Measurements from ENCODE around the gene KCTD15. TPM values are rescaled to one million over a fixed set of nuclear protein-coding genes. Genes with fewer than 3 reads are reported as not detected.

Gene KCTD15
- total and polyA plus RNA-seq, 4 donors: 0.89 to 13.8 (median 8.1) TPM

DNA sequence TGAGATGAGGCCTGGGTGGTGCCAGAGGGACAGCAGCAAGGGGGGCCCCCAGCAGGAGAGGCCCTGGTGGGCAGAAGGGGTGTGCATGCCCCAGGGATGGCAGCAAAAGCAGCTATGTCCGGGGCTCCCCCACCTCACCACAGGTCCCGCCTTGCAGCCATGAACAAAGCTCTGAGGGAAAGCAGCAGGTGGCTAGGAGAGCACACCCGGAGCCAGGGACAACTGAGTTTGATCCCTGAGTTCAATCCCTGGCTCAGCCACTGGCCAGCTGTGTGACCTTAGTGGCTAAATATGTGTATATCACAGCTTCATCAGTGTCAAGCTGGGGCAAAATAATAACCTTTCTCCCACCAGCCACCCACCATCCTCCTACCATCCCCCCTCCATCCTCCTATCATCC, 47.7 kb upstream of the KCTD15 start:
- TF ChIP-seq FOXA2 (IDR thresholded peaks at IDR 0.05): no peak
- TF ChIP-seq, protein P1, sequence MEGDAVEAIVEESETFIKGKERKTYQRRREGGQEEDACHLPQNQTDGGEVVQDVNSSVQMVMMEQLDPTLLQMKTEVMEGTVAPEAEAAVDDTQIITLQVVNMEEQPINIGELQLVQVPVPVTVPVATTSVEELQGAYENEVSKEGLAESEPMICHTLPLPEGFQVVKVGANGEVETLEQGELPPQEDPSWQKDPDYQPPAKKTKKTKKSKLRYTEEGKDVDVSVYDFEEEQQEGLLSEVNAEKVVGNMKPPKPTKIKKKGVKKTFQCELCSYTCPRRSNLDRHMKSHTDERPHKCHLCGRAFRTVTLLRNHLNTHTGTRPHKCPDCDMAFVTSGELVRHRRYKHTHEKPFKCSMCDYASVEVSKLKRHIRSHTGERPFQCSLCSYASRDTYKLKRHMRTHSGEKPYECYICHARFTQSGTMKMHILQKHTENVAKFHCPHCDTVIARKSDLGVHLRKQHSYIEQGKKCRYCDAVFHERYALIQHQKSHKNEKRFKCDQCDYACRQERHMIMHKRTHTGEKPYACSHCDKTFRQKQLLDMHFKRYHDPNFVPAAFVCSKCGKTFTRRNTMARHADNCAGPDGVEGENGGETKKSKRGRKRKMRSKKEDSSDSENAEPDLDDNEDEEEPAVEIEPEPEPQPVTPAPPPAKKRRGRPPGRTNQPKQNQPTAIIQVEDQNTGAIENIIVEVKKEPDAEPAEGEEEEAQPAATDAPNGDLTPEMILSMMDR (IDR thresholded peaks at IDR 0.05; ENCODE audit: low read depth, low read length, missing input control): no peak
- no peaks in the 10 kb centered on the region for H3K4me1 ChIP-seq (ENCODE audit: control insufficient read depth in 4 of 4, insufficient read depth in 4 of 4, low read length in 3 of 4)
- H3K36me3 ChIP-seq (ENCODE audit: control insufficient read depth in 4 of 4, insufficient read depth in 3 of 4, low read depth in 1 of 4, low read length in 3 of 4): no peaks in the 10 kb centered on the region
- no peak overlapping the region for H3K9ac ChIP-seq (ENCODE audit: low read depth in 1 of 2, low read length in 2 of 2)
- no peaks in the 10 kb centered on the region for H3K9me3 ChIP-seq (ENCODE audit: control insufficient read depth in 4 of 4, low read length in 3 of 4)
- 71% methylated on average over 3 of the region's 3 CpGs for WGBS
- H3K27ac ChIP-seq (ENCODE audit: low read depth in 1 of 2, low read length in 2 of 2): no peak overlapping the region
- H3K4me3 ChIP-seq (ENCODE audit: low read depth in 1 of 3, low read length in 3 of 3): no peak overlapping the region
- DNase-seq (ENCODE audit: low spot score): no peak
- H3K27me3 ChIP-seq (ENCODE audit: control insufficient read depth in 4 of 4, insufficient read depth in 4 of 4, low read length in 3 of 4): no peaks in the 10 kb centered on the region

DNA sequence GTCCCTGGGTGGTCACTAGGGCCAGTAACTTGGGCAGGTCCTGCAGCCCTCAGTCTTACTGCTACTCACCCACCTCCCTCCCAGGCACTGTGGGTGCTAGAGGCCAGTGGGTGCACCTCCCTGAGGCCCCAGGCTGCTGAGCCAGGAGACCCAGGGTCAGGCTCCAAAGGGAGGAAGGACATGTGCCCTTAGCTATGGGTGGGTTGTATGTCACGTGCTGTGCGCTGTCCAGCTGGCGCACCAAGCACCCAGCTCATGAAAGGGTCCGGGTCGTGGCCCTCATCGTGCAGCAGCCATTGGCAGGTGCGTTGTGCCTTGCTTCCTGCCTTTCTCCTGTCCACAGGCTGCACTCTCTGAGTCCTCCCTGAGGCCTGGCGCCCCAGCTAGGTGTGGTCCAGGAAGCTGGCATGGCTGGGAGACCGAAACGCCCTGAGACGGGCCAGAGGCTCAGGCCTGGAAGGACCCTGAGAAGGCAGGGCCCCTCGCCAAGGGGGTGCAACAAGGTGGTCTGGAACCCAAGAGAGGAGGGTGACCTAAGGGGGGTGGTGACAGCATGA, 47.0 kb upstream of the KCTD15 start:
- H3K4me3 ChIP-seq (ENCODE audit: low read depth in 1 of 3, low read length in 3 of 3): no peak overlapping the region
- H3K9ac ChIP-seq (ENCODE audit: low read depth in 1 of 2, low read length in 2 of 2): no peak overlapping the region
- no peaks in the 10 kb centered on the region for H3K9me3 ChIP-seq (ENCODE audit: control insufficient read depth in 4 of 4, low read length in 3 of 4)
- 86% methylated on average over 12 of the region's 12 CpGs for WGBS
- no peak overlapping the region for H3K27ac ChIP-seq (ENCODE audit: low read depth in 1 of 2, low read length in 2 of 2)
- H3K27me3 ChIP-seq (ENCODE audit: control insufficient read depth in 4 of 4, insufficient read depth in 4 of 4, low read length in 3 of 4): no peaks in the 10 kb centered on the region
- TF ChIP-seq GABPA (IDR thresholded peaks at IDR 0.05 in 1 of 2, conservative IDR thresholded peaks at IDR 0.05 in 1 of 2): no peak
- TF ChIP-seq, protein P2, sequence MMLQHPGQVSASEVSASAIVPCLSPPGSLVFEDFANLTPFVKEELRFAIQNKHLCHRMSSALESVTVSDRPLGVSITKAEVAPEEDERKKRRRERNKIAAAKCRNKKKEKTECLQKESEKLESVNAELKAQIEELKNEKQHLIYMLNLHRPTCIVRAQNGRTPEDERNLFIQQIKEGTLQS (IDR thresholded peaks at IDR 0.05): no peak
- no peak for TF ChIP-seq HNF4G (IDR thresholded peaks at IDR 0.05)
- no peak for TF ChIP-seq HNF4A (conservative IDR thresholded peaks at IDR 0.05)
- no peak for TF ChIP-seq RAD21 (IDR thresholded peaks at IDR 0.05)
- TF ChIP-seq JUND (IDR thresholded peaks at IDR 0.05): no peak
- no peak for TF ChIP-seq RXRA (IDR thresholded peaks at IDR 0.05)
- TF ChIP-seq TAF1 (conservative IDR thresholded peaks at IDR 0.05): no peak
- TF ChIP-seq, protein P3, sequence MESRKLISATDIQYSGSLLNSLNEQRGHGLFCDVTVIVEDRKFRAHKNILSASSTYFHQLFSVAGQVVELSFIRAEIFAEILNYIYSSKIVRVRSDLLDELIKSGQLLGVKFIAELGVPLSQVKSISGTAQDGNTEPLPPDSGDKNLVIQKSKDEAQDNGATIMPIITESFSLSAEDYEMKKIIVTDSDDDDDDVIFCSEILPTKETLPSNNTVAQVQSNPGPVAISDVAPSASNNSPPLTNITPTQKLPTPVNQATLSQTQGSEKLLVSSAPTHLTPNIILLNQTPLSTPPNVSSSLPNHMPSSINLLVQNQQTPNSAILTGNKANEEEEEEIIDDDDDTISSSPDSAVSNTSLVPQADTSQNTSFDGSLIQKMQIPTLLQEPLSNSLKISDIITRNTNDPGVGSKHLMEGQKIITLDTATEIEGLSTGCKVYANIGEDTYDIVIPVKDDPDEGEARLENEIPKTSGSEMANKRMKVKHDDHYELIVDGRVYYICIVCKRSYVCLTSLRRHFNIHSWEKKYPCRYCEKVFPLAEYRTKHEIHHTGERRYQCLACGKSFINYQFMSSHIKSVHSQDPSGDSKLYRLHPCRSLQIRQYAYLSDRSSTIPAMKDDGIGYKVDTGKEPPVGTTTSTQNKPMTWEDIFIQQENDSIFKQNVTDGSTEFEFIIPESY (IDR thresholded peaks at IDR 0.05): no peak
- H3K36me3 ChIP-seq (ENCODE audit: control insufficient read depth in 4 of 4, insufficient read depth in 3 of 4, low read depth in 1 of 4, low read length in 3 of 4): no peaks in the 10 kb centered on the region
- no peaks in the 10 kb centered on the region for H3K4me1 ChIP-seq (ENCODE audit: control insufficient read depth in 4 of 4, insufficient read depth in 4 of 4, low read length in 3 of 4)
- DNase-seq (ENCODE audit: low spot score): no peak

DNA sequence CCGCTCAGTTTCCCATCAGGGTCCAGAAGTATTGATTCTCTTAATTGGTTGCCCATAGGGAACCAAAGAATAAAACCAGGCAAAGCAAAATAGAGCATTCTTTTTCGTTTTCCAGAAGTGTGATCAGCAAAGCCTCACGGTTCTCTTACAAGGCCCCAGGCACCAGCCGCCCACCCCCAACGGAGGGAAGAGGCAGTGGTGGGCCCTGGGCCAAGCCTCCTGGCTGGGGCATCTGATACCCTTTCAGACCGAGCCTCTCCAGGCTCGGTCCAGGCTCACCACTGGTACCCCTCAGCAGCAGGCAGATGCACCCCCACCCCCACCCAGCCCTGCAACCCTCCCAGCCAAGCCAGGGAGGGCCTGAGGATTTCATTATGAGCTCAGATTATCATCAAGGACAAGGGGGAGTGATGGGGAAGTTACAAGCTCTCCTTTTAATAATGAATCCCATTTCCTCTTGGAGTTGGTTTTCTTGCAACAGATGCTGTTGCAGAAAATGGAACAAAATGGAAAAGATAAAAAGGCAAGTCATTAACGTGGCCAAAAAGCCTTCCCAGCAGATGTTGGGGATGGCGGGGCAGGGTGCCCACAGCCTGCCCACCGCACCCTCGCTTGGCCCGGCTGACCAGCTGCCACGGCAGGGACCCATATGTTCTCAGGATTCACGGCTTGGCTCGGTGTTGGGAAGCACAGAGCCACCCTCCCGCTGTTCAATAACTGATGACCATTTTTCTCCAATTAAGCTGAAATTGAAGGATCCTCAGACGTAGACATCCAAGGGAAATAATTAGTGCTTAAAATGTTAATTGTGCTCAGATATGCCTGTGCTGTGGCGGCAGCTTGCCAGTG, 45.9 kb upstream of the KCTD15 start:
- Histone ChIP-seq H3K27ac (ENCODE audit: low read depth in 1 of 2, low read length in 2 of 2) (no peak overlapping the region), H3K36me3 (ENCODE audit: control insufficient read depth in 4 of 4, insufficient read depth in 3 of 4, low read depth in 1 of 4, low read length in 3 of 4) (no peaks in the 10 kb centered on the region), H3K4me3 (ENCODE audit: low read depth in 1 of 3, low read length in 3 of 3) (no peak overlapping the region), H3K4me1 (ENCODE audit: control insufficient read depth in 4 of 4, insufficient read depth in 4 of 4, low read length in 3 of 4) (no peaks in the 10 kb centered on the region), H3K27me3 (ENCODE audit: control insufficient read depth in 4 of 4, insufficient read depth in 4 of 4, low read length in 3 of 4) (peaks cover 0 to 2% (median 0%) of the 10 kb centered on the region in 4 donors), H3K9me3 (ENCODE audit: control insufficient read depth in 4 of 4, low read length in 3 of 4) (no peaks in the 10 kb centered on the region), H3K9ac (ENCODE audit: low read depth in 1 of 2, low read length in 2 of 2) (no peak overlapping the region)
- 67% methylated on average over 18 of the region's 18 CpGs for WGBS
- TF ChIP-seq FOXA1 (IDR thresholded peaks at IDR 0.05) (no peak), HNF4A (conservative IDR thresholded peaks at IDR 0.05) (no peak), SP1 (IDR thresholded peaks at IDR 0.05) (no peak), EGR1 (IDR thresholded peaks at IDR 0.05; ENCODE audit: low read depth in 2 of 2) (no peak)
- TF ChIP-seq, protein P4, sequence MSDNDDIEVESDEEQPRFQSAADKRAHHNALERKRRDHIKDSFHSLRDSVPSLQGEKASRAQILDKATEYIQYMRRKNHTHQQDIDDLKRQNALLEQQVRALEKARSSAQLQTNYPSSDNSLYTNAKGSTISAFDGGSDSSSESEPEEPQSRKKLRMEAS (IDR thresholded peaks at IDR 0.05): no peak
- no peak for DNase-seq (ENCODE audit: low spot score)
